HUES6 (cell line): ENCODE results near the gene TAS2R1.
"Not testable (repeated sequence)": the region's sequence is repeated elsewhere in the genome, so short reads cannot be mapped to it uniquely, and the experiment has no call there.

Experiments used
- H3K27ac ChIP-seq: 2 replicates; pipeline ENCODE4 v1.7.0; 2013; ENCODE audit warnings: low read depth, mild to moderate bottlenecking, low read length, inconsistent platforms
- H3K27me3 ChIP-seq: 2 replicates; pipeline ENCODE4 v1.6.1; 2013; ENCODE audit warnings: low read length; ENCODE audit not compliant: control insufficient read depth, insufficient read depth
- H3K36me3 ChIP-seq: 2 replicates; pipeline ENCODE4 v1.6.1; 2013; ENCODE audit warnings: low read length; ENCODE audit not compliant: control insufficient read depth, insufficient read depth
- H3K4me1 ChIP-seq: 2 replicates; pipeline ENCODE4 v1.6.1; 2013; ENCODE audit warnings: low read length; ENCODE audit not compliant: control insufficient read depth, insufficient read depth
- H3K4me3 ChIP-seq: 2 replicates; pipeline ENCODE4 v1.5.1; 2013; ENCODE audit warnings: low read depth, low read length
- H3K9ac ChIP-seq: one replicate; pipeline ENCODE4 v1.6.1; 2013; ENCODE audit warnings: mild to moderate bottlenecking, low read length
- H3K9me3 ChIP-seq: 2 replicates; pipeline ENCODE4 v1.6.1; 2013; ENCODE audit warnings: low read depth, low read length; ENCODE audit not compliant: control insufficient read depth, insufficient read depth

Gene TAS2R1

DNA sequence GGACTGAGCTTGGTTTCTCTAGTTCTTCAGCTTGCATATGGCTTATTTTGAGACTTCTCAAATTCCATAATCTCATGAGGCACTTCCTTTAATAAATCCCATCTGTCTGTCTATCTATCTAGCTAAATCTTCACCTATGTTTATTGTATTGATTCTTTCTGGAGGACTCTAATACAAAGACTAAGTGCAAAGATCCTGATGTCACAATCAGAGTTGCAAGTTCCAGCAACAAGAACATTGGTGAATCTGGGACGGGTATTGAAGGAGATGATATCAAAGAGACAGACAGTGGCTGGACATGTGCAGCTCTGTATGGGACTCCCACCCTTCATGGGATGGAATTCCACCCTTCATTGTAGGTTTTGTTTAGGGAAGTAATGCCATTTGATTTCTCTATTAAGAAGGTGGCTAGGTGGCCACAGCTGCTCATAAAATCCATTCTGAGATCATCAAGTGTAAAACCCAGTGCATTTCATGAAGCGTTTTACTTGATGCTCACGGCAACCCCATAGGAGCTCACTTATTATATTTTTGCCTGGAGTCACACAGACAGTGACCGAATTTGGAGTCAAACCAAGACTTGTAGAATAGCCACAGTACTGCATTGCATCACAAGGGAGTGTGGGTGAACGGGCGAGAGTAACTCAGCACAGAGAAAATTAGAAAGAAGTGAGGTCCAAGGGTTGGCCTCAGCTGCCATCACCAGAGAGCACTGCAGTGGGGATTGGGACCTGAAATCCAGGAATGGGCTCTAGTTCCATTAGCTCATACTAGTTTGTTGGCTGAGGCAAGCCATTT lies 24.9 kb downstream of the TAS2R1 start:
- H3K27me3 ChIP-seq, result no peaks in the 10 kb centered on the region
- no peak overlapping the region for H3K9ac ChIP-seq
- H3K9me3 ChIP-seq, result no peaks in the 10 kb centered on the region
- H3K4me3 ChIP-seq, result no peak overlapping the region
- no peaks in the 10 kb centered on the region for H3K4me1 ChIP-seq
- no peaks in the 10 kb centered on the region for H3K36me3 ChIP-seq
- H3K27ac ChIP-seq, result no peak overlapping the region

DNA sequence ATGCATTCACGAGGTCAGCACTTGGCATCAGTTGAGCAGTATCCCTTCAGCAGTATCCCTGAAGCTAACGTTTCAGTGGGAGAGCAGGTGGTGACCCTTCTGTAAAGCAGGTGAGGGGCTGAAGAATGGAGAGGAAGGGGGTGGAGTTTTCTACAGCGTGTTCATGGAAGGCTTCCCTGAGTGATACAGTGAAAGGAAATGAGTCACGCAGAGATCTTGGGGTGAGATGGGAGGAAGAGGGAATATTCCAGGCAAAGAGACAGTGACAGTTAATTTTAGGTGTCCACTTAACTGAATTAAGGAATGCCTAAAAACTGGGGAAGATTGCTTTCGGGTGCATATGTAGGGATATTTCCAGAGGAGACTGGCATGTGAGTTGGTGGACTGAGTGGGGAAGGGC lies 25.7 kb downstream of the TAS2R1 start:
- H3K9ac ChIP-seq, result no peak overlapping the region
- H3K9me3 ChIP-seq, result no peaks in the 10 kb centered on the region
- H3K36me3 ChIP-seq, result no peaks in the 10 kb centered on the region
- no peaks in the 10 kb centered on the region for H3K27me3 ChIP-seq
- H3K4me3 ChIP-seq, result no peak overlapping the region
- H3K27ac ChIP-seq, result no peak overlapping the region
- H3K4me1 ChIP-seq, result no peaks in the 10 kb centered on the region

DNA sequence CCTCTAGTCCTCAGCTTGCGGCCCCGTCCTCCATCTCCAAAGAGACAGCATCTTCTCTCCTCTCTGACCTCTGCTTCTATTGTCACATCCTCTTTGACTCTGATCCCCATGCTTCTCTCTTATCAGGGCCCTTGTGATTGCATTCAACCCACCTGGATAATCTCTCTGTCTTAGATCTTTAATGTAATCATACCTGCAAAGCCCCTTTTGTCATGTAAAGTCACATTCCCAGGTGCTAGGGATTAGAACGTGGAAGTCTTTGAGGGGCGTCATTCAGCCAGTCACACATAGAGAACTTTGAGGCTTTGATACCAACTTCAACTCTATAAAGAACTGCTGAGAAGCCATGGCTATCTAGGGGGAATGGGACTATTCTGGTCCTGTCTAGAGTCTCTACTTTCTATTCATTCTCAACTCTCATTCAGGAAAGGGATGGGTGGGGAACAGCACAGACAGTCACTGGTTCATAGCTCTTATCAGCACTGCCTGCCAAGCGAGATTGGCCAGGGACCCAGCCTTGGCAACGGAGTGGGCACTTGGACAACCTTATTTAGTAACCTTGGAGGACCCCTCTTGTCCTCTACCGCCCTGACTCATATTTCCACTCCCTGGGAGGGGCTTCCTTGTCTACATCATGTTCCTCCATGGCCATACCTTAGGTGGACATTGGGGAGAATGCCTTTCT lies 29.0 kb downstream of the TAS2R1 start:
- H3K36me3 ChIP-seq, result no peaks in the 10 kb centered on the region
- no peaks in the 10 kb centered on the region for H3K27me3 ChIP-seq
- H3K4me1 ChIP-seq, result peaks cover 10% of the 10 kb centered on the region

DNA sequence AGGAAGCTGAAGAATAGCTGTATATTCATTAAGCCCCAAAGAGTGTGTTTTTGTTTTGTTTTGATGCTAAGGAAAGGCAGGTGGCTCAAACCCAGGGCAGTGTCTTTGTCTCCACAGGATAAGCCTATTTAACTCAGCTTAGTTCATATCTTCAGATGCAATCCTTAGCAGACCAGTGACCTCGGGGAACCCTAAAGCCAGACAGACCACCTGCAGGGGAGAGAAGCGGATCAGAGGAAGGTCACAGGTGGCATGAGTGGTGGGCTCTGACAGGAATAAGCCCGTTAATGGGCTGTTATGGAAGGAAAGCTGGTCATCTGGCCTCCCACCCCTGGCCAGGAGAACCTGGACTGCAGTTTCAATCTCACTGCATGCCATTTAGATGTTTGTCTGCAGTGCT lies 30.8 kb downstream of the TAS2R1 start:
- no peak overlapping the region for H3K27ac ChIP-seq
- H3K4me1 ChIP-seq, result peaks cover 13% of the 10 kb centered on the region
- no peak overlapping the region for H3K9ac ChIP-seq
- H3K4me3 ChIP-seq, result no peak overlapping the region
- no peaks in the 10 kb centered on the region for H3K27me3 ChIP-seq
- no peaks in the 10 kb centered on the region for H3K9me3 ChIP-seq
- no peaks in the 10 kb centered on the region for H3K36me3 ChIP-seq

More for the DNA sequence above, 29.0 kb downstream of the TAS2R1 start:
- Histone ChIP-seq H3K27ac (no peak overlapping the region), H3K9me3 (no peaks in the 10 kb centered on the region), H3K9ac (no peak overlapping the region), H3K4me3 (no peak overlapping the region)

DNA sequence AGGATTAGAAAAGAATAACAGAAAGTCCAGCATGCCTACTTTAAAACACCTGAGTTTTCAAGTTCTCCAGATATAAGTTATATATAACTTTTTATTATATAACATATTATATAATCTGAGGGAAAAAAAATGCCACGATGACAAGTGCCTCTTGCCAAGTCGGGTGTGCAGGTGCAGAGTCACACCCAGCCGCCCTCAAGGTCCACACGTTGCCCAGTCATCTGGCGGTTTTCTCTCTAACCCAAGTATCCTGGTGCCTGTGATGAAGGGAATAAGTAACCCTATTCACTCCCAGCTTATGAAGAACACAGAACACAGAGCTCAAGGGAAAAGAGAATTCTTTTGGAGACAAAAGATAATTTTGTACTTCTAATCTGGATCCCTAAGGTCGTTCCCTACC lies 31.8 kb downstream of the TAS2R1 start:
- H3K27me3 ChIP-seq, H3K9ac ChIP-seq, H3K4me3 ChIP-seq, H3K36me3 ChIP-seq, H3K9me3 ChIP-seq, H3K27ac ChIP-seq: not testable (repeated sequence)
- peaks cover 13% of the 10 kb centered on the region for H3K4me1 ChIP-seq

GRCh38 chr5:9597322-9597721 lies 32.8 kb downstream of the TAS2R1 start:
- not testable (repeated sequence) for H3K27me3 ChIP-seq, H3K4me3 ChIP-seq, H3K27ac ChIP-seq, H3K36me3 ChIP-seq, H3K9ac ChIP-seq, H3K9me3 ChIP-seq
- H3K4me1 ChIP-seq, result peaks cover 13% of the 10 kb centered on the region

GRCh38 chr5:9596824-9597223 lies 33.3 kb downstream of the TAS2R1 start:
- H3K27ac ChIP-seq, result no peak overlapping the region
- H3K4me3 ChIP-seq, result no peak overlapping the region
- H3K9me3 ChIP-seq, result no peaks in the 10 kb centered on the region
- no peaks in the 10 kb centered on the region for H3K36me3 ChIP-seq
- H3K27me3 ChIP-seq, result no peaks in the 10 kb centered on the region
- no peak overlapping the region for H3K9ac ChIP-seq
- H3K4me1 ChIP-seq, result peaks cover 13% of the 10 kb centered on the region

DNA sequence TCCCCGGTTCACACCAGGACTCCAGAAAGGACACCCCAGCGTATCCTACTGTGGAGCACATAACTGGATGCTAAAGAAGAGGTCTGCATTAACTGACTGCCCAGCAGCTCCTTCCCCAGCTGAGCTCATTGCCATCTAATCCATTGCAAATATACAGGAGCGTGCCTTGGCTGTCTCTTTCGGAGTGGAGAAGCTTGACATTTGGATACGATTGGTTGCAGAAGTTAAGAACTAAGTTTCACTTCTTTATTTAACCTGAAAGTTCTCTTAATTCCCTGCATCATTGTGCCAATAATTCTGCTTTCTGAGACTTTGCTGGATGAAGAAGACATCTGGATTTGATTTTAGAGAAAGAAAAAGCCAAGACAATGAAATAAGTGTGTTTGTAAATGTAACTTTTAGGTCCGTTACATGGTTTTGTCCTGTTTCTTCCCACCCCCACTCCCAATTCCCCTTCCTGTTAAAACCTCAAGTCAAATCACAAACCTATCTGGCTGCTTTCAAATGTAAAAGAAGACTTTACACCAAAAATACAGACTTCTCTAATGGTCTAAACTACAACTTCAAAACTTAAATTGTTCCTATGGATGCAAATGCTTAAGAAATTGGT lies 33.9 kb downstream of the TAS2R1 start:
- Histone ChIP-seq H3K9ac (no peak overlapping the region), H3K36me3 (no peaks in the 10 kb centered on the region), H3K4me3 (no peak overlapping the region), H3K27me3 (no peaks in the 10 kb centered on the region), H3K27ac (no peak overlapping the region), H3K4me1 (peaks cover 13% of the 10 kb centered on the region), H3K9me3 (no peaks in the 10 kb centered on the region)

DNA sequence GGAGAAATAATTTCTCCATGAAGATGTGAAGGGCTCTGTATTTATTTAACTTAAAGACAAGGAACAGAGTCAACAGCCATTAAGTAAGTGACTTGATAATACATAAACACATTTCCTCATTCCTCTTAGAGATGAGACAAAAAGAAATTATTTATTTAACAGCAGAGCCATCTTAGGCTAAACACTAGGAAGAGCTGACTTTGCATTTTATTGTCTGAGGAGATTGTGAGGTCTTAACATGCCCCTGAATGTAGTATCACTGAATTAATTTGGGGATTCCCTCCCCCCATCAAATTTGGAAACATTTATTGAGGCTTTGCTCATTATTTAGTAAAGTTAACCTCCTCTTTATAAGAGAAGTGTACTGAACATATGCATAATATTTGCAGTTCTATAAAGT lies 35.2 kb downstream of the TAS2R1 start:
- Histone ChIP-seq H3K27me3 (no peaks in the 10 kb centered on the region), H3K27ac (no peak overlapping the region), H3K9ac (no peak overlapping the region), H3K36me3 (no peaks in the 10 kb centered on the region), H3K9me3 (no peaks in the 10 kb centered on the region), H3K4me1 (peaks cover 13% of the 10 kb centered on the region), H3K4me3 (no peak overlapping the region)

DNA sequence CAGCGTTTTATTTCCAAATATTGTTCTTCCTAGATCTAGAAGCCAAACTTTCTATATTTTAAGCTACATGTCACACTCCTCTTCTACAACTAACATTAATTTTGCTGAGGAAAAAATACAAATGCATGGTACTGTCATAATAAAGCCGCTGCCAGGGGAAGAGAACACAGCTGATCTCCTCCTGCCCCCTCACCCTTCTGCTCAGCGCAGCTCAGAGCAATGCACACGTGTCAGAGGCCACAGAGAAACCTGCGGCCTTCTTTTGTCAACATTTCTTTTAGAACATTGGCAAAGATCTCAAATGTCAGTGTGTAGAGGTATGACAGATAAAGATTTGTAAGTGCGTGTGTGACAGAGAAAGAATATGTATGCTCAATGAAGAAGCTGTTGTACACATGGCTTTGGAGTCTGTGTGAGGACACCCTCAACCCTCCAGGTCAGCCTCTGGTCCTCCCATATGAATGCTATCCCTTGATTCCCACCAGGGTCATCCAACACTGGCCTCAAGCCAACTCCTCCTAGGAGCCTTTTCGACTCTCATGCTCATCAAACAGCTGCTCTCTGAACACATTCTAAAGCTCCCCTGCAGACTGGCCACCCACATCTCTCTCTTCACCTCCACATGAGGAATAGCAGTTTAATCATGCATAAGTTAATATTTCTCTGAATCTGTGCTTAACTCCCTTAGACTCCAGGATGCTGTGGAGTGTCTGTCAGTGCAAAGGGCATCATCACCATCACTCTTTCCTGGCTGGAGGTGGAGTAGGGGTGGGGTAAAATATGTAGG lies 40.9 kb downstream of the TAS2R1 start:
- Histone ChIP-seq H3K4me1 (no peaks in the 10 kb centered on the region), H3K9ac (no peak overlapping the region), H3K4me3 (no peak overlapping the region), H3K27ac (no peak overlapping the region), H3K27me3 (no peaks in the 10 kb centered on the region), H3K9me3 (no peaks in the 10 kb centered on the region), H3K36me3 (no peaks in the 10 kb centered on the region)

GRCh38 chr5:9588254-9588653 lies 41.9 kb downstream of the TAS2R1 start:
- Histone ChIP-seq H3K4me1 (no peaks in the 10 kb centered on the region), H3K4me3 (no peak overlapping the region), H3K9ac (no peak overlapping the region), H3K27me3 (no peaks in the 10 kb centered on the region), H3K36me3 (no peaks in the 10 kb centered on the region), H3K27ac (no peak overlapping the region), H3K9me3 (no peaks in the 10 kb centered on the region)
